Astrocyte (in vitro differentiated cells and primary cell): ENCODE measurements around the gene CAND1. TPM values are rescaled to one million over a fixed set of nuclear protein-coding genes. Genes with fewer than 3 reads are reported as not detected.

Experiments
- DNase-seq: peaks from one replicate; pipeline ENCODE4 v3.0.0-alpha.2; 2010; ENCODE audit warnings: low read depth
- FAIRE-seq: peaks from 2 replicates; lab custom pipeline; 2011; peaks lifted over from hg19 to GRCh38; lab: Jason Lieb, UNC
- H2AFZ ChIP-seq: 2 replicates; pipeline ENCODE4 v1.6.0; 2012; ENCODE audit warnings: low read depth, low read length, inconsistent platforms
- H3K27ac ChIP-seq: 2 replicates; pipeline ENCODE4 v1.5.1; 2011; ENCODE audit warnings: low read depth, low read length, inconsistent platforms
- H3K27me3 ChIP-seq: 2 replicates; pipeline ENCODE4 v1.6.0; 2011; ENCODE audit warnings: low read length, inconsistent platforms; ENCODE audit not compliant: insufficient read depth
- H3K36me3 ChIP-seq: 2 replicates; pipeline ENCODE4 v1.5.1; 2011; ENCODE audit warnings: low read length, inconsistent platforms; ENCODE audit not compliant: insufficient read depth
- H3K4me1 ChIP-seq: 2 replicates; pipeline ENCODE4 v1.5.1; 2011; ENCODE audit warnings: low read length, inconsistent platforms; ENCODE audit not compliant: insufficient read depth
- H3K4me2 ChIP-seq: 2 replicates; pipeline ENCODE4 v1.6.0; 2012; ENCODE audit warnings: low read length, inconsistent platforms
- H3K4me3 ChIP-seq: 2 replicates; pipeline ENCODE4 v1.5.1; 2011; ENCODE audit warnings: low read depth, mild to moderate bottlenecking, low read length, inconsistent platforms; ENCODE audit not compliant: insufficient read depth
- H3K79me2 ChIP-seq: 2 replicates; pipeline ENCODE4 v1.6.0; 2012; ENCODE audit warnings: mild to moderate bottlenecking, low read length, inconsistent platforms; ENCODE audit not compliant: insufficient read depth
- H3K9ac ChIP-seq: 2 replicates; pipeline ENCODE4 v1.6.0; 2012; ENCODE audit warnings: mild to moderate bottlenecking, low read length, inconsistent platforms
- H3K9me3 ChIP-seq: 2 replicates; pipeline ENCODE4 v1.5.1; 2012; ENCODE audit warnings: low read depth, mild to moderate bottlenecking, low read length, inconsistent platforms; ENCODE audit not compliant: insufficient read depth
- H4K20me1 ChIP-seq: 2 replicates; pipeline ENCODE4 v1.6.0; 2012; ENCODE audit warnings: low read length, inconsistent platforms; ENCODE audit not compliant: insufficient read depth
- H3K27ac Mint-ChIP-seq: one replicate; pipeline ENCODE4 v1.8.0; 2021; ENCODE audit warnings: mild to moderate bottlenecking, mixed read lengths; ENCODE audit not compliant: unreplicated experiment
- H3K27me3 Mint-ChIP-seq: one replicate; pipeline ENCODE4 v1.8.0; 2021; ENCODE audit warnings: low read depth, mixed read lengths; ENCODE audit not compliant: unreplicated experiment
- H3K36me3 Mint-ChIP-seq: one replicate; pipeline ENCODE4 v1.8.0; 2021; ENCODE audit warnings: low read depth, mixed read lengths; ENCODE audit not compliant: unreplicated experiment
- H3K4me1 Mint-ChIP-seq: one replicate; pipeline ENCODE4 v1.8.0; 2021; ENCODE audit warnings: low read depth, mixed read lengths; ENCODE audit not compliant: unreplicated experiment
- H3K4me3 Mint-ChIP-seq: one replicate; pipeline ENCODE4 v1.8.0; 2021; ENCODE audit warnings: mild to moderate bottlenecking, moderate library complexity, mixed read lengths; ENCODE audit not compliant: unreplicated experiment
- H3K9me3 Mint-ChIP-seq: one replicate; pipeline ENCODE4 v1.8.0; 2021; ENCODE audit warnings: mild to moderate bottlenecking, mixed read lengths; ENCODE audit not compliant: unreplicated experiment
- CTCF ChIP-seq: IDR thresholded peaks from 2 replicates; pipeline ENCODE4 v1.5.1; 2011; ENCODE audit warnings: low read depth, mild to moderate bottlenecking, inconsistent platforms, low read length, moderate library complexity; ENCODE audit not compliant: insufficient read depth
- EZH2 ChIP-seq: IDR thresholded peaks from 2 replicates; pipeline ENCODE4 v1.6.1; 2012; ENCODE audit warnings: mild to moderate bottlenecking, low read length, inconsistent platforms; ENCODE audit not compliant: insufficient read depth
- total RNA-seq: library from RNA; stranded (reverse); gene quantifications from 2 replicates; pipeline ENCODE4 v1.2.1, GENCODE V29; 2021

Gene CAND1
- total RNA-seq, 1 donor from 2014 or later, result 176 TPM

DNA sequence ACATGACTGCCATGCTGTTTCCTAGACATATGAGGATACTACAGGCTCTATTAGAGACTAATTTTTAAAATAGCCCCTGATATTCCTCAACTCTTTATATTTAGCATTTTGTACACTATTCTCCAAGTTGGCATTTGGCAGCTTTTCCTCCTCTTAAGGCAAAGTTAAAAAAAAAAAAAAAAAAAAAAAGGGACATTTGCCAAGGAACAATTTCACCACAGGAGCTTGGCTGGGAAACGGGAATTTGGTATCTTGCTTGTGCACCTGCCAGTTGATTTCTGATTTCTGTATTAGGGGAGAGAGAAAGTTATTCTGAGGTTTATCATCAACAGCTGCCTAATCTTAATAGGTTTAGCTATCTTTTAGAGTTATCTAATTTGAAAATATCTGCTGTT lies 87.2 kb downstream of the CAND1 start:
- Mint-ChIP-seq H3K27me3 (no peaks in the 10 kb centered on the region), H3K36me3 (no peaks in the 10 kb centered on the region), H3K4me1 (peaks cover 49% of the 10 kb centered on the region), H3K4me3 (no peak overlapping the region), H3K27ac (no peak overlapping the region), H3K9me3 (no peaks in the 10 kb centered on the region)
- H3K4me2 ChIP-seq, result peak overlapping the region; percentile 6
- no peak for TF ChIP-seq CTCF
- TF ChIP-seq EZH2, result no peak
- no peak overlapping the region for H2AFZ ChIP-seq
- H3K27ac ChIP-seq, result no peak overlapping the region
- no peaks in the 10 kb centered on the region for H3K27me3 ChIP-seq
- no peaks in the 10 kb centered on the region for H3K9me3 ChIP-seq
- no peaks in the 10 kb centered on the region for H4K20me1 ChIP-seq
- no peaks in the 10 kb centered on the region for H3K79me2 ChIP-seq
- no peak overlapping the region for H3K9ac ChIP-seq
- no peak for FAIRE-seq
- no peak overlapping the region for H3K4me3 ChIP-seq
- peak; percentile 6 for DNase-seq
- H3K36me3 ChIP-seq, result no peaks in the 10 kb centered on the region
- H3K4me1 ChIP-seq, result peaks cover 31% of the 10 kb centered on the region

GRCh38 chr12:67357376-67358125 lies 88.4 kb downstream of the CAND1 start:
- Histone ChIP-seq H3K9me3 (no peaks in the 10 kb centered on the region), H3K27me3 (no peaks in the 10 kb centered on the region), H3K4me3 (no peak overlapping the region), H3K4me2 (no peak overlapping the region), H2AFZ (no peak overlapping the region), H3K4me1 (peaks cover 31% of the 10 kb centered on the region), H3K36me3 (no peaks in the 10 kb centered on the region), H4K20me1 (no peaks in the 10 kb centered on the region), H3K27ac (no peak overlapping the region), H3K9ac (no peak overlapping the region), H3K79me2 (no peaks in the 10 kb centered on the region)
- no peak overlapping the region for H3K4me3 Mint-ChIP-seq
- FAIRE-seq (no peak), DNase-seq (no peak)
- H3K27me3 Mint-ChIP-seq, result no peaks in the 10 kb centered on the region
- peaks cover 49% of the 10 kb centered on the region for H3K4me1 Mint-ChIP-seq
- no peaks in the 10 kb centered on the region for H3K9me3 Mint-ChIP-seq
- no peaks in the 10 kb centered on the region for H3K36me3 Mint-ChIP-seq
- peak overlapping the region; percentile 94 for H3K27ac Mint-ChIP-seq
- TF ChIP-seq EZH2 (no peak), CTCF (no peak)

DNA sequence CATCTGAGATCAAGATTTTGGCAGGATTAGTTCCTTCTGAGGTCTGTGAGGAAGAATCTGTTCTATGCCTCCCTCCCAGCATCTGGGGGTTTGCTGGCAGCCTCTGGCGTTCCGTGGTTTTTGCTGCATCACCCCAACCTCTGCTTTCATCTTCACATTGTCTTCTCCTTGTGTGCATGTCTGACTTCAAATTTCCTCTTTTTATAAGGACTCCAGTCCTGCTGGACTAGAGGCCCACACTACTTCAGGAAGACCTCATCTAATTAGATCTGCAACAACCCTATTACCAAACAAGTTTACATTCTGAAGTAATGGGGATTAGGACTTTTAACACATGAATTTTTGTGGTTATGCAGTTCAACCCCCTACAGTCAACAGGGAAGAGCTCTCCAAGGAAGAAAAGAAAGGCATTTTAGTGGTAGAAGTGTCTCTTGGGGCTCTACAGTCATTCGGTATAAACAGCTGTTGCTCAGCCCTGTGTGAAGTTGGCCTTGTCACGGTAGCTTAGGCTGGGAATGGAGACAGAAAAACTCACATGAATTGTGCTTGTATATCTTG lies 89.7 kb downstream of the CAND1 start:
- Histone ChIP-seq H3K4me1 (peaks cover 31% of the 10 kb centered on the region), H3K79me2 (no peaks in the 10 kb centered on the region), H3K27ac (peak overlapping the region; percentile 54), H4K20me1 (no peaks in the 10 kb centered on the region), H3K27me3 (no peaks in the 10 kb centered on the region), H3K4me3 (no peak overlapping the region), H3K9ac (peak overlapping the region; percentile 8), H3K4me2 (peak overlapping the region; percentile 41), H2AFZ (no peak overlapping the region), H3K36me3 (no peaks in the 10 kb centered on the region), H3K9me3 (no peaks in the 10 kb centered on the region)
- Mint-ChIP-seq H3K4me1 (peaks cover 49% of the 10 kb centered on the region), H3K36me3 (peaks cover 2% of the 10 kb centered on the region), H3K27me3 (no peaks in the 10 kb centered on the region), H3K4me3 (peak overlapping the region; percentile 31), H3K9me3 (peaks cover 2% of the 10 kb centered on the region), H3K27ac (peak overlapping the region; percentile 94)
- TF ChIP-seq EZH2 (no peak), CTCF (no peak)
- DNase-seq, result peak; percentile 92
- peak; percentile 47 for FAIRE-seq
